Kidney (tissue), 14 donors: ENCODE measurements around the gene CAPZB. TPM values are rescaled to one million over a fixed set of nuclear protein-coding genes. Genes with fewer than 3 reads are reported as not detected.

Experiments
- DNase-seq, 5 donors: peaks; one replicate each; pipeline ENCODE4 v3.0.0-alpha.2; 2013 to 2020
- FAIRE-seq: peaks from 2 replicates; lab custom pipeline; 2012; peaks lifted over from hg19 to GRCh38; lab: Jason Lieb, UNC
- H3K27ac ChIP-seq, 2 donors: one replicate each; pipeline ENCODE4 v1.7.0; 2013; ENCODE audit warnings: low read depth in 2 of 2, low read length in 2 of 2, inconsistent platforms in 1 of 2
- H3K27me3 ChIP-seq: one replicate; pipeline ENCODE4 v1.7.1; 2013; ENCODE audit warnings: low read length, inconsistent platforms; ENCODE audit not compliant: control insufficient read depth, insufficient read depth
- H3K36me3 ChIP-seq, 3 donors: one replicate each; pipeline versions ENCODE4 v1.7.0 to v1.7.1; 2013; ENCODE audit warnings: low read length in 3 of 3, control low read depth in 1 of 3, inconsistent platforms in 1 of 3; ENCODE audit not compliant: insufficient read depth in 3 of 3, control insufficient read depth in 2 of 3
- H3K4me1 ChIP-seq, 3 donors: one replicate each; pipeline versions ENCODE4 v1.7.0 to v1.7.1; 2013; ENCODE audit warnings: low read length in 3 of 3, inconsistent platforms in 1 of 3, low read depth in 1 of 3; ENCODE audit not compliant: control insufficient read depth in 2 of 3, insufficient read depth in 2 of 3
- H3K4me3 ChIP-seq, 3 donors: one replicate each; pipeline versions ENCODE4 v1.7.0 to v1.8.1; 2013; ENCODE audit warnings: low read length in 3 of 3, control low read depth in 1 of 3, inconsistent platforms in 1 of 3
- H3K9ac ChIP-seq, 3 donors: one replicate each; pipeline versions ENCODE4 v1.7.0 to v1.7.1; 2013; ENCODE audit warnings: low read length in 3 of 3, control low read depth in 1 of 3, inconsistent platforms in 1 of 3
- H3K9me3 ChIP-seq, 3 donors: one replicate each; pipeline versions ENCODE4 v1.7.0 to v1.7.1; 2013; ENCODE audit warnings: low read length in 3 of 3, control low read depth in 1 of 3, inconsistent platforms in 1 of 3; ENCODE audit not compliant: control insufficient read depth in 2 of 3, insufficient read depth in 1 of 3
- CTCF ChIP-seq: IDR thresholded peaks from 3 replicates; pipeline ENCODE4 v1.5.1; 2012; ENCODE audit warnings: mild to moderate bottlenecking, moderate library complexity, borderline replicate concordance; ENCODE audit not compliant: insufficient read depth; ENCODE audit errors: extremely low read depth
- intact Hi-C: fragments of 100-400 bp; cut with DNase I; formaldehyde crosslinking; loops from one replicate; pipeline ENCODE4 v1.11.1; 2022
- polyA plus RNA-seq: library from polyadenylated mRNA; stranded (reverse); fragments of 350-450 nt; fragmentation: Illumina TruSeq; extraction: RNeasy Lipid Tissue Mini Kit (QIAGEN cat#74804); gene quantifications from one replicate; pipeline ENCODE4 v1.2.3, GENCODE V29; 2014; ENCODE audit warnings: low read depth, low replicate concordance; ENCODE audit not compliant: insufficient read depth
- total RNA-seq: library from RNA; stranded (reverse); fragmentation: NEBNext Ultra II Directional; extraction: Animal tissue kit (Norgen Biotek cat#: 25700); gene quantifications from one replicate; pipeline ENCODE4 v1.2.1, GENCODE V29; 2021
- donor health status: control.
- donor health status: control.
- donor health status: control.
- donor health status: control.
- donor health status: control.
- donor health status: DM: yes; HTN: yes; CAD: no.
- donor health status: Normal renal cell carcinoma (clear cell type).

Gene CAPZB
- total and polyA plus RNA-seq, 2 donors from 2014 or later = 253 to 265 TPM

- Histone ChIP-seq H3K4me3 (no peak overlapping the region), H3K27ac (peak overlapping the region; percentile 48 to 63), H3K36me3 (no peaks in the 10 kb centered on the region), H3K9ac (no peak overlapping the region), H3K4me1 (peaks cover 0 to 39% (median 38%) of the 10 kb centered on the region in 3 donors), H3K27me3 (no peaks in the 10 kb centered on the region), H3K9me3 (no peaks in the 10 kb centered on the region)
- no peak for DNase-seq
- FAIRE-seq = no peak
- no peak for TF ChIP-seq CTCF
- intact Hi-C loops = no loop called here
These were observed 22.4 kb downstream of the CAPZB start for GRCh38 chr1:19462781-19463503.

GRCh38 chr1:19461220-19461554, 24.2 kb downstream of the CAPZB start:
- Histone ChIP-seq H3K9ac (no peak overlapping the region), H3K36me3 (no peaks in the 10 kb centered on the region), H3K4me3 (no peak overlapping the region), H3K9me3 (no peaks in the 10 kb centered on the region), H3K27ac (peak overlapping the region in 1 of 2 donors; percentile 13), H3K4me1 (peaks cover 2 to 39% (median 31%) of the 10 kb centered on the region in 3 donors), H3K27me3 (no peaks in the 10 kb centered on the region)
- intact Hi-C loops = no loop called here
- DNase-seq = no peak
- no peak for FAIRE-seq
- no peak for TF ChIP-seq CTCF

- H3K9ac ChIP-seq = no peak overlapping the region
- H3K27me3 ChIP-seq = no peaks in the 10 kb centered on the region
- no peak overlapping the region for H3K4me3 ChIP-seq
- H3K36me3 ChIP-seq = no peaks in the 10 kb centered on the region
- intact Hi-C loops = no loop called here
- DNase-seq (no peak), FAIRE-seq (no peak)
- no peak for TF ChIP-seq CTCF
- H3K27ac ChIP-seq = no peak overlapping the region
- no peaks in the 10 kb centered on the region for H3K9me3 ChIP-seq
- H3K4me1 ChIP-seq = peaks cover 2 to 34% (median 27%) of the 10 kb centered on the region in 3 donors
These were observed 24.7 kb downstream of the CAPZB start for GRCh38 chr1:19460535-19461219.
